Suppressor macrophage treated with lipopolysaccharide for 1 hour (primary cell): Measurements from ENCODE around the gene KCNQ1OT1.

ENCODE experiments used
- DNase-seq, 3 donors: peaks; one replicate each; pipeline ENCODE4 v3.0.0-alpha.2; 2020 to 2022

The KCNQ1OT1 gene

GRCh38 chr11:2719831-2720590 is 20.2 kb upstream of the KCNQ1OT1 start:
- DNase-seq = no peak

GRCh38 chr11:2718817-2719438 is 19.1 kb upstream of the KCNQ1OT1 start:
- DNase-seq = no peak

DNA sequence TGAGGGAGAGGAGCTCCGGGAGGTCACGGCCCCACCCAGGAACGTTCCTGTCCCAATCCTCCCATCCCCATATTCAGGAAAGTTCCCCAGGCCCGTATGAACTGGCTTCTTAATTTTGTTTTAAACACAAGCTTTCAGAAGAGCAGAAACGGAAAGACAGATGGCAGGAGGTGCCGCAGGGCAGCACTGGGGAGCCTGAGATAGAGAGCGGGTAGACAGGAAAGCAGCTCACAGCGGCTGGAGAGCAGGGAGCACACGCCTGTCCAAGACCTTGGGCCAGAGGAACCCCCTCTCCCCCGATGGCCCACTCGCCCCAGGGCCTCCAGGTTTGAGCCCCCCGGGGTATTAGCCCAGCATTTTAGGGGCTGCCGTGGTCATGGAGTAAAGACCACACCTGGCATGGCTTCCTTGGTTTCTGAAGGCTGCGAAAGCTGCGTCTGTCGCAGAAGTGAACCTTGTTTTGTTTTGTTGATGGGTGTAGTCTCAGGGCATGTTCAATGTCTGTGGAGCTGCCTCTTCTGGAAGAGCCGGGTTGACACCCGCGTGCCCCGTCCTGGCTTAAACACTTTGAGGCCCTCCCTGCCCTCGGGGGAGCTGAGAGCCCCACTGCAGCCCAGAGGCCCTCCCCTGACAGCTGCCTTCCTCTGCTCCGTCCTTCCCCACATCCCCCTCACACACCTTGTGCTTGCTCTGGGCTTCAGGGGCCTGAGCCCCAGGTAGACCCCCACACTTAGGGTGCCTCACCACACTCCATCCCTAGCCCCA is 17.9 kb upstream of the KCNQ1OT1 start:
- DNase-seq = no peak

DNA sequence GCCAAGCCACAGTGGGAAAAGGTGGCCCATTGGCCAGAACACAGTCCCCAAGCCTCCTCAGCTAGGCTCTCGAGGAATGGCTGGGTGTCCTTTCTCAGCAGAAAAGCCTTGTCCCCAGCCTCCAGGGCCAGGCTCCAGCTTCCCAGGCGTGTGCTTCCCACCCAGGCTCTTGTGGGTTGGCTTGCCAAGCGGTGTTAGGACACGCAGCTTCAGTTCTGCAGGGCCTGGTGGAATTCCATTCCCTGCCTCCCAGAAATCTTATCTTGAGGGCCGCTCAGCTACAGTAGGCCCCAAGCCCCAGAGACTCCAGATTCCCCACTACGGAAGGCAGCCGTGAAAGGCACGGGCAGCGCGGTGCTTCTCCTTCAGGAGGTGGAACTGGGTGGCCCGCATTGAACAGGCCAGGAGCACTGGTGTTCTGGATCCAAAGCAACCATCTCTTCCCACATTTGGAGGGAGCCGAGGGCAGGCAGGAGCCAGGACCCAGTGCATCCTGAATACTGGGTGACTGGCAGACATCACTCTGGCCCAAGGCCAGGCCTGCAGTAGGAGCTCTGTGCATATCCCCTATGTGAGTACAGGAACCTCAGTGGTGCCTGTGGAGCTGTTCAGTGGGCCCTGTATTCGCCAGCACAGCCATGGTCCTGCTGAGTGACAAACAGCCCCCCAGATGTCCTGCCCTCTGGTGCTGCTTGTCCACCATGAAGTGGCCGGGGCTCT is 16.7 kb upstream of the KCNQ1OT1 start:
- no peak for DNase-seq

GRCh38 chr11:2715716-2716350 is 16.0 kb upstream of the KCNQ1OT1 start:
- no peak for DNase-seq

- DNase-seq = no peak
Measured at GRCh38 chr11:2714871-2715270, 15.1 kb upstream of the KCNQ1OT1 start.

DNA sequence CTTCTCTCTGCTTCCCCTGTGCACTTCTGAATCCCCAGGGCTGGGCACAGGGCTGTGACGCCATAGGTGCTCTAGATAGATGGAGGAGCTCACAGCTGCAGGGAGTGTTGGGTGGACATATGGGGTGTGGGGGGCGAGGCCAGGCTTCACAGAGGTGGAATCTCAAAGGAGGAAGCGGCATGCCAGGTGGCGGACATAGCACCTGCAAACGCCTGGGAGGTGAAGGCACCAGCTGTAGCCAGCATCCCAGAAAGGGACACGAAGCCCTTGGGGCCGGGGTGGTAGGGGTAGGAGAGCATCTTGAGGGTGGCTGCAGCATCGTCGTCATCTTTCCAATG is 14.6 kb upstream of the KCNQ1OT1 start:
- DNase-seq = no peak

DNA sequence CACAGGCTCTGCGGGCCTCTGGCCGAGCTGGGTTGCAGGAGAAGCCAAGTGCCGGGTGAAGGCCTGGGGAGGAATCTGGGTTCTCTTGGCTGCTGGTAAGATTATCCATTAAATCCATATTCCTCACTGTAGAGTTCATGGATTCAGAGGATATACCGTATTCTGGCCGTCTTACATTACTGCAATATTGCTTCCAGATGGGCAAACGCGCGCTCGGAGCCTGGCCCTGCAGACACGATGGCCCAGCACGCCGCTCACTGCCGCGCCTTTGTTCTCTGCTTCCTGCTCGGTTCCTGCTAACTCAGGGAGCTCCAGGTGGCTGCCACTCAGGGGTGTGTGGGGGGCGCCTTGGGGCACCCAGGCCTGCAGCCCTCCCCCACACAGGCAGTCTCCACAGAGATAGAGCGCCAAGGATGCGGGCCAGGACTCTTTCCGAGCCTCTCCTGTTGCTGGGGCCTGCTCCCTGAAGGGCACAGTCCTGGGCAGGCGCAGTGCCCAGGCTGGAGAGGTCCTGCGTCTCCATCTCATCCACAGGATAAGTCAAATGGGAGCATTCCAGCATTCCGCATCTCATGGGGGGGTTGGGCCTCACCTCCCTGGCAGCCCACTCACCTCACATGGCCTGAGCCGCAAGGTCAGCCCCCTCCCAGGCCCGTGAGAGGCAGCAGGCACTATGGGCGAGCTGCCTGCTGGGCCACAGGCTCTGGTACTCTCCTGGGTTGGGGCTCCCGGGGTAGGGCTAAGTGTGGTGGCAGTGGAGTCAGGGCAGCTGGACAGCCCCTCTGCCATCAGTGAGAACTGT is 14.1 kb upstream of the KCNQ1OT1 start:
- DNase-seq = no peak

DNA sequence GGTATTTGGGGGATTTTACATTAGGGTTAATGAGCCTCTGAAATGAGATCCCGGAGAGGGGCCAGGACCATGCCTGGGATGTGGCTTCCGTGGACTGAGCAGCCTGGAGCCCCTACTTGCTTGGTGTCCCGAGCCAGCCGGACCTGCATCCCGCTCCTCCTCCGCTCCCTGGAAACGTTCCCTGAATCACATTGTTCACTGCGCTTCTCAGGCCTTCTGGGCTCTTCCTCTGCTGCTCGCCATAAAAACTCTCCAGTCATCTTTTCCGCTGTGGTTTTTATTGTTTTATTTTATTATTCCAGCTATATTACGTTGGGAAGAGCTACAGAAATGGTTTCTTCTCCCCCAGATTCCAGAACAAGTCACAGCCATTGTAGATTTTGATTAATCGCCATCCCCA is 13.3 kb upstream of the KCNQ1OT1 start:
- no peak for DNase-seq

DNA sequence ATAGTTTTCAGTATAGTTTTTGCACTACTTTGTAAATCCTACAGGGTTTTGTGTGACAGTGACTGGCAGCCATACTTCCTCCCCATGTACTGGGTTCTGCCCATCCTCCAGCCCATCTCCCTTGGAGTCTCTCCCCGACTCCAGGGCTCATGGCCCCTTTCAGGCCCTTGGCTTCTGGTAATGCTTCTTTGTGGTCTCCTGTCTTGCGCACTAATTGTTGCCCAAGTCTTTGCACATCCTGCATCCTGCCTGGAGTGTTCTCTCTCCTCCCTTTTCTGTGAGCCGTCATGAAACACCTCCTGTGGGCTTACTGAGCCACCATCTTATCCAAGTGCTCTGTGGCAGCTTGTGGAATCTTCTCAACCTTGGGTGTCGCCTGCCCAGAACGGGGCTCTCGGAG is 11.4 kb upstream of the KCNQ1OT1 start:
- no peak for DNase-seq

GRCh38 chr11:2709429-2709828 is 9.6 kb upstream of the KCNQ1OT1 start:
- no peak for DNase-seq

DNA sequence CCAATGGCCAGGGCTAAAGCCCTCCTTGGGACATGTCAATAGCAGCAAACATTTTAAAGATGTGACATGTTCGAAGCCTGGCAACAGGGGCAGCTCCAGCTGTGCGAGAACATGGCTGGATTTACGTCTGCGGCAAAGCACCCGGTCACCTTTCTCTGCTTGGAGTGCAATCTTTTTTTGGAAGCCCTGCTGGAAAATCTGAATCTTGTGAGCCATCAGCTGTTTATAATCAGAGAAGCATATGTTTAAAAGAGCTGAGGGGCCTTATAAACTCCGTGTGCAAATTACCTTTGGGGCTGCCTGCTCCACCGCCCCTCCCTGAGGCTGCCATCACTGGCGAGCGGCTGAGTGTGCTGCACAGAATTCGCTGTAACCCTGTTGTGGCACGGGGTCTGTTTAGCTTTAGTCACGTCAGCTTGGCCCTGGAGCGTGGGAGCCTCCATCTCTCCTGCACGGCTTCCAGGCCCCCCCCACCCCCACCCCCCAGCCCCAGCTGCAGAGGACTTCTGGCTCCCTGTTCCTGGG is 9.0 kb upstream of the KCNQ1OT1 start:
- DNase-seq = no peak

GRCh38 chr11:2708151-2708581 is 8.4 kb upstream of the KCNQ1OT1 start:
- DNase-seq = no peak

DNA sequence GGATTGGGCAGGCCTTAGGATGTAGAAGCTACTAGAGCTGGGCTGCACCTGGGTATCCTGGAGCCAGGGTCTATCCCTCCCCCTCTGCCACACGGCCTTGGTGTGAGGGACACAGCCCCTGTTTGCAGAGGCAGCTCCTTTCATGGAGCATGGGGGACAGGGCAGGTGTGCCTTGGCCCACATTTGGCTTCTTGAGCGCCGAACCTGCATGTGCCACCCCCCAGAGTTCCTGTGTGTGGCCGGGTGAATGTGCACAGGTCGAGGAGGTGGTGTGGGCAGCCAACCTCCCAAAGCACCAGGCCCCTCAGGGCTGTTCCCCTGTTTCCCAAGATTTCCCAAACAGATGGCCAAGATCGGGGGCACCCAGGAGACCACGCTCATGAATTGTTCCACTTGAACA is 7.9 kb upstream of the KCNQ1OT1 start:
- DNase-seq = no peak

- DNase-seq = no peak
Measured at GRCh38 chr11:2706321-2706720, 6.5 kb upstream of the KCNQ1OT1 start.

- no peak for DNase-seq
Measured at GRCh38 chr11:2704896-2705606, 5.3 kb upstream of the KCNQ1OT1 start.

DNA sequence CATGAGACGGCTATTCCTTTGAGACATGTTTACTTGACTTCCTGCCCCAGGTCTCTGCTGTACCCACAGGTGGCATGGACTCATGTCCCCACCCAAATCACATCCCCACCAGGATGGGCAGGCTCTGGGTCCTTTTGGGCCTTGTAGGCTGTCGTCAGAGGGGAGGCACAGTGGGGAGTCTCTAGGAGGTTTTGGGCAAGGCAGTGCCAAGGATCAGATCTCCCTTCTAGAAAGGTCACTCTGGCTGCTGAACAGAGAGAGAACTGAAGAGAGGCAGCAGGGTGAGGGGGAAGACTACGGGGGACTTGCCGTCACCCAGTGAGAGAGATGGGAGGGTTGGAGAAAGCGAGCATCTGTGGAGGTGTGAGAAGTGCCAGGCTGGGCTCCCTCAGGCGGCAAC is 4.6 kb upstream of the KCNQ1OT1 start:
- no peak for DNase-seq

DNA sequence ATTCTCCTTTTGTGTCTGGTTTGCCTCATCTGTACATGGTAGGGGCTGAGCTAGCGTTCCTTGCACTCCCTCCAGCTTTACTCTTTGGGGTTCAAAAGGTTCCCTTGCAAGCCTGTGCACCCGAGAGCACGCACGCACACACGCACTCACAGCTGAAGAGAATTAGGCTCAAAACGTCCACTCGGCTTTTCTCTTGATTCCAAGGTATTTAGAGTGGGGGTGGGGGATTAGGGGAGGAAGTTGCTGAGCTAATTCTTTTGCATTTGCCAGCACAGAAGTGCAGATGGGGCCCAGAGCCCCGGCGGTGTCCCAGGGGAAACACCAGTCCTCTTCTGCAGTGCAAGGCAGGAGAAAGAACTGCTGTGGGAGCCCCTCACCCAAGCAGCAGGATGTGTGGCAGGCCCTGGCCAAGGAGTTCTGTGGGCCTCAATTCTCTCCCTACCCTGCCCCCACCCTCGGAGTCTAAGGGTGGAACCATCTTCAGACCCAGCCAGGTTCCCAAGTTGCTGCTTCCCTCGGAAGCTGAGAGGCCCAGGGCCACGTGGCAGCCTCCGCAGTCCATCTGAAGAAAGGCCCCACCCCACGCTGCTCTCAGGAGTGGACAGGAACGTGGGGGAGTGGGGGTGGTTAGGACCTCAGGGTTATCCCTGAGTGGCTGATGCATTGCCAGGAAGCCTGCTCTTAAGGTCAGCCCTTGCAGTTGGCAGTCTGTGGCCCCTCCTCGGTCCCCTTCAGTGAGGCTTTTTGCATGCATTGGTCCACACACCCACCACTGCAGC is 3.8 kb upstream of the KCNQ1OT1 start:
- DNase-seq = no peak

DNA sequence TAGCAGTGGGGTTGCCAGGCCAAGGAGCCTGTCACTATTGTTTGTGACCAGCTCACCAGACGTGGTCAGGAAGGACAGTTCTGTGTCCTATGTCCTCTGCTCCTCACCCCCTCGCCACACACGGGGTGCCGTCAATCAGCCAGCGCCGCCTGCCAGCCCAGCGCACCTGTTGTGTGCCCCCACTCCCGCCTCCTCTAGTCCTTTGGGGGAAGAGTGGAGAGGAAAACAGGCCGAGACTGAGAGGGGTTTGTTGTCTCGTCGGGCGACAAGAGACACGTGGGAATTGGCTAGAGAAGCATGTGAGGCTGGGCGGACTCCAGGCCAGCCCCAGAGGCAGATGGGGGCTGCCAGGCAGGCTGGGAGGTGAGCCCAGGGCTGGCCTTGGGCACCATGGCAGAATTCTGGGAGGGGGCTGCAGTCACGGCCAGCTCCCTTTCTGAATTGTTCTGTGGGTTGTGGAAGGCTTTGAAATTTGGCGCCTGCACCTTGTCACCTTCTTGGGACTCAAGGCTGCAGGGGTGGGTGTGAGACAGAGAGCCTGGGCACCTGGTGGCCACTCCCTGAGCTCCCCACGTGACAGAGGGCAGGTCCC is 3.1 kb upstream of the KCNQ1OT1 start:
- no peak for DNase-seq

- no peak for DNase-seq
Measured at GRCh38 chr11:2701898-2702434, 2.2 kb upstream of the KCNQ1OT1 start.
